Liver (tissue), 9 donors: Measurements from ENCODE around the gene TMOD4. TPM values are rescaled to one million over a fixed set of nuclear protein-coding genes. Genes with fewer than 3 reads are reported as not detected.

ENCODE experiments used
- DNase-seq: peaks from one replicate; pipeline ENCODE4 v3.0.0-alpha.2; 2017; ENCODE audit warnings: low spot score
- H3K27ac ChIP-seq, 2 donors: one replicate each; pipeline ENCODE4 v1.7.0; 2013; ENCODE audit warnings: inconsistent platforms in 2 of 2, low read length in 2 of 2, control low read depth in 1 of 2, low read depth in 1 of 2, mild to moderate bottlenecking in 1 of 2
- H3K27me3 ChIP-seq, 4 donors: one replicate each; pipeline versions ENCODE4 v1.6.1 to v1.7.0; 2013; ENCODE audit warnings: low read length in 3 of 4, inconsistent platforms in 1 of 4, mild to moderate bottlenecking in 1 of 4, moderate library complexity in 1 of 4; ENCODE audit not compliant: control insufficient read depth in 4 of 4, insufficient read depth in 4 of 4
- H3K36me3 ChIP-seq, 4 donors: one replicate each; pipeline versions ENCODE4 v1.6.1 to v1.7.0; 2013; ENCODE audit warnings: low read length in 3 of 4, mild to moderate bottlenecking in 3 of 4, low read depth in 1 of 4, moderate library complexity in 1 of 4; ENCODE audit not compliant: control insufficient read depth in 4 of 4, insufficient read depth in 3 of 4
- H3K4me1 ChIP-seq, 4 donors: one replicate each; pipeline versions ENCODE4 v1.6.1 to v1.7.0; 2013; ENCODE audit warnings: low read length in 3 of 4, mild to moderate bottlenecking in 3 of 4, moderate library complexity in 1 of 4; ENCODE audit not compliant: control insufficient read depth in 4 of 4, insufficient read depth in 4 of 4
- H3K4me3 ChIP-seq, 3 donors: one replicate each; pipeline versions ENCODE4 v1.6.1 to v1.7.0; 2013; ENCODE audit warnings: low read length in 3 of 3, control low read depth in 1 of 3, low read depth in 1 of 3, mild to moderate bottlenecking in 1 of 3
- H3K9ac ChIP-seq, 2 donors: one replicate each; pipeline ENCODE4 v1.7.0; 2013; ENCODE audit warnings: low read length in 2 of 2, mild to moderate bottlenecking in 2 of 2, moderate library complexity in 2 of 2, control low read depth in 1 of 2, low read depth in 1 of 2
- H3K9me3 ChIP-seq, 4 donors: one replicate each; pipeline versions ENCODE4 v1.6.1 to v1.7.0; 2013; ENCODE audit warnings: low read length in 3 of 4; ENCODE audit not compliant: control insufficient read depth in 4 of 4
- CTCF ChIP-seq: fragments of 150-350 bp; IDR thresholded peaks from 2 replicates; pipeline ENCODE4 v1.5.1; 2017; ENCODE audit warnings: improper control_type of control experiment, low read depth, low read length; ENCODE audit not compliant: missing input control
- EGR1 ChIP-seq, 2 donors: IDR thresholded peaks; 2 replicates each; pipeline ENCODE4 v1.6.1; 2016 to 2018; ENCODE audit warnings: antibody characterized with exemption in 2 of 2, low read depth in 2 of 2
- FOXA1 ChIP-seq: IDR thresholded peaks from 2 replicates; pipeline ENCODE4 v1.6.1; 2016; ENCODE audit warnings: antibody characterized with exemption
- FOXA2 ChIP-seq: IDR thresholded peaks from 2 replicates; pipeline ENCODE4 v1.6.1; 2016; ENCODE audit warnings: antibody characterized with exemption
- GABPA ChIP-seq, 2 donors: IDR thresholded peaks in 1 of 2; conservative IDR thresholded peaks in 1 of 2; 2 replicates each; pipeline ENCODE4 v1.6.1; 2016; ENCODE audit warnings: antibody characterized with exemption in 2 of 2, mild to moderate bottlenecking in 1 of 2, moderate library complexity in 1 of 2
- HNF4A ChIP-seq, 2 donors: conservative IDR thresholded peaks; 2 replicates each; pipeline ENCODE4 v1.6.1; 2016; ENCODE audit warnings: antibody characterized with exemption in 2 of 2, mild to moderate bottlenecking in 2 of 2
- HNF4G ChIP-seq: IDR thresholded peaks from 2 replicates; pipeline ENCODE4 v1.6.1; 2016; ENCODE audit warnings: antibody characterized with exemption
- JUND ChIP-seq, 2 donors: IDR thresholded peaks; 2 replicates each; pipeline ENCODE4 v1.6.1; 2016; ENCODE audit warnings: antibody characterized with exemption in 2 of 2
- NR2F2 ChIP-seq: IDR thresholded peaks from 2 replicates; pipeline ENCODE4 v1.6.1; 2016; ENCODE audit warnings: antibody characterized with exemption
- REST ChIP-seq: IDR thresholded peaks from 2 replicates; pipeline ENCODE4 v1.6.1; 2016; ENCODE audit warnings: antibody characterized with exemption, mild to moderate bottlenecking
- RXRA ChIP-seq, 2 donors: IDR thresholded peaks; 2 replicates each; pipeline ENCODE4 v1.6.1; 2017 to 2018; ENCODE audit warnings: antibody characterized with exemption in 2 of 2, mild to moderate bottlenecking in 1 of 2
- SP1 ChIP-seq: IDR thresholded peaks from 2 replicates; pipeline ENCODE4 v1.6.1; 2018; ENCODE audit warnings: antibody characterized with exemption, mild to moderate bottlenecking
- TAF1 ChIP-seq: conservative IDR thresholded peaks from 2 replicates; pipeline ENCODE4 v1.6.1; 2016; ENCODE audit warnings: antibody characterized with exemption, mild to moderate bottlenecking
- YY1 ChIP-seq: IDR thresholded peaks from 2 replicates; pipeline ENCODE4 v1.6.1; 2016; ENCODE audit warnings: antibody characterized with exemption, mild to moderate bottlenecking
- ZBTB33 ChIP-seq: IDR thresholded peaks from 2 replicates; pipeline ENCODE4 v1.6.1; 2016; ENCODE audit warnings: antibody characterized with exemption
- WGBS: extraction: QIAGEN DNeasy Blood & Tissue Kit; methylation state at CpG from one replicate; pipeline ENCODE4 v1.1.7; 2013; 5-methylcytosine and 5-hydroxymethylcytosine counted together
- polyA plus RNA-seq, 2 donors: library from polyadenylated mRNA; stranded (reverse) in 1 of 2; unstranded in 1 of 2; fragments of 200-250 nt in 1 of 2; fragments of >200 nt in 1 of 2; fragmentation: Nextera tagmentation in 1 of 2; extraction: Ambion mirVana in 1 of 2; gene quantifications; one replicate each; pipeline versions ENCODE4 v1.2.1 to v1.2.3, GENCODE V29; 2013 to 2015
- total RNA-seq, 2 donors: library from RNA; depleted of rRNA; stranded (reverse); fragments of >200 nt; gene quantifications; one replicate each; pipeline ENCODE4 v1.2.3, GENCODE V29; 2014
- TF ChIP-seq, protein P1 (sequence below): IDR thresholded peaks from 2 replicates; pipeline ENCODE4 v1.6.1; 2016; ENCODE audit warnings: antibody characterized with exemption
- TF ChIP-seq, protein P2 (sequence below): IDR thresholded peaks from 2 replicates; pipeline ENCODE4 v1.6.1; 2016; ENCODE audit warnings: antibody characterized with exemption
- donor health status: healthy.
- donor health status: healthy.
- donor health status: healthy.
- donor health status: healthy.
- donor health status: healthy.

Gene TMOD4
- total and polyA plus RNA-seq, 4 donors = not detected

- TF ChIP-seq FOXA1 = no peak
- no peak for TF ChIP-seq HNF4A (conservative IDR thresholded peaks at IDR 0.05)
- TF ChIP-seq CTCF = no peak
- TF ChIP-seq, protein P1, sequence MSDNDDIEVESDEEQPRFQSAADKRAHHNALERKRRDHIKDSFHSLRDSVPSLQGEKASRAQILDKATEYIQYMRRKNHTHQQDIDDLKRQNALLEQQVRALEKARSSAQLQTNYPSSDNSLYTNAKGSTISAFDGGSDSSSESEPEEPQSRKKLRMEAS = no peak
- TF ChIP-seq NR2F2 = no peak
- no peak for TF ChIP-seq GABPA (IDR thresholded peaks at IDR 0.05 in 1 of 2, conservative IDR thresholded peaks at IDR 0.05 in 1 of 2)
- no peak for TF ChIP-seq ZBTB33
- no peak for TF ChIP-seq JUND (IDR thresholded peaks at IDR 0.05)
- TF ChIP-seq EGR1 (IDR thresholded peaks at IDR 0.05; ENCODE audit: low read depth in 2 of 2) = no peak
- no peak for TF ChIP-seq HNF4G
- DNase-seq = no peak
- no peak overlapping the region for H3K9ac ChIP-seq
- H3K36me3 ChIP-seq = peaks cover 4 to 12% (median 7%) of the 10 kb centered on the region in 4 donors
- WGBS = 89% methylated on average over 1 of the region's 1 CpG
- H3K4me1 ChIP-seq = no peaks in the 10 kb centered on the region
- no peak overlapping the region for H3K27ac ChIP-seq
- H3K27me3 ChIP-seq = no peaks in the 10 kb centered on the region
- H3K9me3 ChIP-seq = no peaks in the 10 kb centered on the region
- no peak overlapping the region for H3K4me3 ChIP-seq
Measured at GRCh38 chr1:151221616-151222015, 45.8 kb upstream of the TMOD4 start.

- Histone ChIP-seq H3K36me3 (peaks cover 0 to 6% (median 3%) of the 10 kb centered on the region in 4 donors), H3K4me3 (no peak overlapping the region), H3K4me1 (no peaks in the 10 kb centered on the region), H3K27ac (no peak overlapping the region), H3K9ac (no peak overlapping the region), H3K9me3 (no peaks in the 10 kb centered on the region), H3K27me3 (no peaks in the 10 kb centered on the region)
- no peak for DNase-seq
- no peak for TF ChIP-seq ZBTB33
- no peak for TF ChIP-seq HNF4A (conservative IDR thresholded peaks at IDR 0.05)
- TF ChIP-seq FOXA2 = no peak
- TF ChIP-seq, protein P2, sequence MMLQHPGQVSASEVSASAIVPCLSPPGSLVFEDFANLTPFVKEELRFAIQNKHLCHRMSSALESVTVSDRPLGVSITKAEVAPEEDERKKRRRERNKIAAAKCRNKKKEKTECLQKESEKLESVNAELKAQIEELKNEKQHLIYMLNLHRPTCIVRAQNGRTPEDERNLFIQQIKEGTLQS = no peak
- no peak for TF ChIP-seq YY1
- no peak for TF ChIP-seq EGR1 (IDR thresholded peaks at IDR 0.05; ENCODE audit: low read depth in 2 of 2)
- no peak for TF ChIP-seq REST
- TF ChIP-seq RXRA (IDR thresholded peaks at IDR 0.05) = no peak
- TF ChIP-seq NR2F2 = no peak
- no peak for TF ChIP-seq FOXA1
- TF ChIP-seq, protein P1 = no peak
- TF ChIP-seq JUND (IDR thresholded peaks at IDR 0.05) = no peak
- TF ChIP-seq SP1 = no peak
- no peak for TF ChIP-seq TAF1
- 41% methylated on average over 2 of the region's 2 CpGs for WGBS
Measured at GRCh38 chr1:151213560-151213959, 37.8 kb upstream of the TMOD4 start.
